HL-60 (cell line): ENCODE results near the gene KDM4C.

Experiments
- DNase-seq, 2 experiments: peaks; one replicate each; pipeline ENCODE4 v3.0.0-alpha.2; 2010 to 2020; ENCODE audit warnings: low read depth in 1 of 2, low spot score in 1 of 2
- H3K27ac ChIP-seq: fragments of 250-450 bp; sonication (Bioruptor Pico); replicated peaks from 2 replicates; pipeline ENCODE4 v1.5.1; 2020; ENCODE audit warnings: mild to moderate bottlenecking, moderate library complexity
- H3K27me3 ChIP-seq: fragments of 250-450 bp; sonication (Bioruptor Pico); 2 replicates; pipeline ENCODE4 v1.5.1; 2021; ENCODE audit warnings: mild to moderate bottlenecking, moderate library complexity; ENCODE audit not compliant: insufficient read depth, poor library complexity, severe bottlenecking
- H3K4me3 ChIP-seq: replicated peaks from 2 replicates; pipeline ENCODE4 v1.5.1; 2011; ENCODE audit warnings: mild to moderate bottlenecking, control low read depth, low read length; ENCODE audit not compliant: insufficient read depth
- CTCF ChIP-seq: IDR thresholded peaks from one replicate; pipeline ENCODE4 v1.5.1; 2011; ENCODE audit warnings: low read length, control low read depth, inconsistent platforms; ENCODE audit not compliant: insufficient read depth
- GABPA ChIP-seq: IDR thresholded peaks from 2 replicates; pipeline ENCODE4 v1.6.1; 2012; ENCODE audit warnings: low read depth
- POLR2AphosphoS5 ChIP-seq: IDR thresholded peaks from 2 replicates; pipeline ENCODE4 v1.6.1; 2012; ENCODE audit warnings: low read depth
- SPI1 ChIP-seq: IDR thresholded peaks from 2 replicates; pipeline ENCODE4 v1.6.1; 2012; ENCODE audit warnings: low read depth, mild to moderate bottlenecking, borderline replicate concordance
- TF ChIP-seq, protein P1 (sequence below): IDR thresholded peaks from 2 replicates; pipeline ENCODE4 v1.6.1; 2012; ENCODE audit warnings: low read depth; ENCODE audit not compliant: insufficient replicate concordance

KDM4C gene

GRCh38 chr9:7165331-7165975 is 407.7 kb downstream of the KDM4C start:
- no peak for DNase-seq
- TF ChIP-seq GABPA: no peak
- TF ChIP-seq CTCF: no peak
- no peak overlapping the region for H3K4me3 ChIP-seq
- no peak overlapping the region for H3K27ac ChIP-seq
- no peaks in the 10 kb centered on the region for H3K27me3 ChIP-seq

GRCh38 chr9:7166074-7166473 is 408.3 kb downstream of the KDM4C start:
- no peak overlapping the region for H3K4me3 ChIP-seq
- no peak for TF ChIP-seq SPI1
- TF ChIP-seq CTCF: no peak
- no peak for TF ChIP-seq GABPA
- TF ChIP-seq, protein P1, sequence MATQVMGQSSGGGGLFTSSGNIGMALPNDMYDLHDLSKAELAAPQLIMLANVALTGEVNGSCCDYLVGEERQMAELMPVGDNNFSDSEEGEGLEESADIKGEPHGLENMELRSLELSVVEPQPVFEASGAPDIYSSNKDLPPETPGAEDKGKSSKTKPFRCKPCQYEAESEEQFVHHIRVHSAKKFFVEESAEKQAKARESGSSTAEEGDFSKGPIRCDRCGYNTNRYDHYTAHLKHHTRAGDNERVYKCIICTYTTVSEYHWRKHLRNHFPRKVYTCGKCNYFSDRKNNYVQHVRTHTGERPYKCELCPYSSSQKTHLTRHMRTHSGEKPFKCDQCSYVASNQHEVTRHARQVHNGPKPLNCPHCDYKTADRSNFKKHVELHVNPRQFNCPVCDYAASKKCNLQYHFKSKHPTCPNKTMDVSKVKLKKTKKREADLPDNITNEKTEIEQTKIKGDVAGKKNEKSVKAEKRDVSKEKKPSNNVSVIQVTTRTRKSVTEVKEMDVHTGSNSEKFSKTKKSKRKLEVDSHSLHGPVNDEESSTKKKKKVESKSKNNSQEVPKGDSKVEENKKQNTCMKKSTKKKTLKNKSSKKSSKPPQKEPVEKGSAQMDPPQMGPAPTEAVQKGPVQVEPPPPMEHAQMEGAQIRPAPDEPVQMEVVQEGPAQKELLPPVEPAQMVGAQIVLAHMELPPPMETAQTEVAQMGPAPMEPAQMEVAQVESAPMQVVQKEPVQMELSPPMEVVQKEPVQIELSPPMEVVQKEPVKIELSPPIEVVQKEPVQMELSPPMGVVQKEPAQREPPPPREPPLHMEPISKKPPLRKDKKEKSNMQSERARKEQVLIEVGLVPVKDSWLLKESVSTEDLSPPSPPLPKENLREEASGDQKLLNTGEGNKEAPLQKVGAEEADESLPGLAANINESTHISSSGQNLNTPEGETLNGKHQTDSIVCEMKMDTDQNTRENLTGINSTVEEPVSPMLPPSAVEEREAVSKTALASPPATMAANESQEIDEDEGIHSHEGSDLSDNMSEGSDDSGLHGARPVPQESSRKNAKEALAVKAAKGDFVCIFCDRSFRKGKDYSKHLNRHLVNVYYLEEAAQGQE: no peak
- H3K27ac ChIP-seq: no peak overlapping the region
- no peak for DNase-seq
- H3K27me3 ChIP-seq: no peaks in the 10 kb centered on the region

DNA sequence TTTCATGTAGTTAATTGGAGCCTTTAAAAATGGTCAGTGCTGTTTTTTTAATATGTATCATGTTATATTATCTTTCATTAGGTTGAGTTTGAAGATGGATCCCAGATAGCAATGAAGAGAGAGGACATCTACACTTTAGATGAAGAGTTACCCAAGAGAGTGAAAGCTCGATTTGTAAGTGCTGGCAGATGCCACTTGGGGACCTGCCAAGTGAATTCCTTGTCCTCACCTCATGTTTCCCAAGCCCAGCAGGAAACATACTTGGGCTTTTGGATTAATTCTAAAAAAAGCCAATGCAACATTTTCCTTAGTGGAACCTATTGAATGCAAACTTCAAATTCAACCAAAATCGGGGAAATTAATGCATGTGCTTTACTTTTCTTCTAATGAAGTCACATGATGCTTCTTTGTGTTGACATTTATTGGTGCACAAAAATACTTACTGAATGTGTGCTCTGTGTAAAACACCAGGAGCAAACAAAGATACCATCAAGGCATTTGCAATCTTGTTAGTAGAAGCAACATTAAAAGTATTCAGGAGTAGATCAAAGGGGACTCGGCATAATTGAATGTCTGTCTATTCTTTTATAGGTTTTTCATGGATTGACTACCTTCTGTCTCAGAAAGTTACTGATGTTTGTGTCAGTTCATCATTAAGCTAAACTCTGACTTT is 412.1 kb downstream of the KDM4C start:
- TF ChIP-seq CTCF (no peak), POLR2AphosphoS5 (no peak), SPI1 (no peak)
- no peaks in the 10 kb centered on the region for H3K27me3 ChIP-seq
- H3K27ac ChIP-seq: no peak overlapping the region
- no peak overlapping the region for H3K4me3 ChIP-seq
- no peak for DNase-seq

DNA sequence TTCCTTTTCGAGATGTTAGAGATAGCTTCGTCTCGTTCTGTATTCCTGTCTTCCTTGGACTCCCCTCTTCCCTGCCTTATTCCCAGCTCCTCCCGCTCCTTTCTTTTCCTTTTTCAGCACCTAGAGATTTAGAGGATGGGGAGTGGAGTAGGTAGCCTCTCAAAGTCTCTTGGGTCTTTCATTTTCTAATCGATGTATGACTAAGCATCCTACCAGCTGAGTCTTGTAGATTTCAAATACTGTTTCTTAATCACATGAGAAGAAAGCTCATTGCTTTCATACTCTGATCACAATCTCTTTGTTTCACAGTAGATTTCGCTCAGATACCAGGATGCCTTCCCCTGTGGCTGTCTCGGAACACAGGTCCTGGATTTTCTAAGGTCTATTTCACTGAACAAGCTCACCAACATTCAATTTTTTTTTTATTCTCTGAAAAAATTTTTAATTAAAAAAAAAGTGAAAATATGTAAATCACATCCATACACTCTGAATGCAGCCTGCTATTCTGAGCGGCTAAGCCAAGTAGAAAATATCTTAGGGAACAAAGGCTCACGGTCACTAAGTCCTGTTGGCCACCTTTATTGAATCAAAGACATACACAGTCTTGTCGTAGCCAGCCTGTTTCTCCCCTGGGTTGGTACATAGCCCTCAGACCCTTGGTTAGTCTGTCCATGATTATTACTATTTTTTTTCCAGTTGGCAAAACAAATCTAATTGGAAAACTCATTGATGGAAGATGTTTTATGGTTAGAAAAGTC is 413.8 kb downstream of the KDM4C start:
- TF ChIP-seq, protein P1: no peak
- TF ChIP-seq SPI1 (no peak), GABPA (no peak), POLR2AphosphoS5 (no peak), CTCF (no peak)
- Histone ChIP-seq H3K4me3 (no peak overlapping the region), H3K27ac (no peak overlapping the region), H3K27me3 (no peaks in the 10 kb centered on the region)
- no peak for DNase-seq
